ENCODE data around the gene PAK6.

DNA sequence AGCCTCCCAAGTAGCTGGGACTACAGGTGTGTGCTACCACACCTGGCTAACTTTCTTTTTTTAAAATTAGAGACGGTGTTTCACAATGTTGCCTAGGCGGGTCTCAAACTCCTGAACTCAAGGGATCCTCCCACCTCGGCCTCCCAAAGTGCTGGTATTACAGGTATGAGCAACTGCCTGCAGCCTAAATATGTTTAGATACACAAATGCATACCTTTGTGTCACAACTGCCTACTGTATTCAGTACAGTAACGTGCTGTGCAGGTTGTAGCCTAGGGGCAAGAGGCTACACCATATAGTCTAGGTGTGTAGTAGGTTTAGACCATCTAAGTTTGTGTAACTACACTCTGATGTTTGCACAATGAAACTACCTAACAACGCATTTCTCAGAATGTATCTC lies 9.5 kb upstream of the PAK6 start:
- no peak for TF ChIP-seq CTCF (conservative IDR thresholded peaks at IDR 0.05; ENCODE audit: low read depth, low read length)
- no peak for TF ChIP-seq EZH2 (IDR thresholded peaks at IDR 0.05; ENCODE audit: borderline replicate concordance, low read depth, low read length, poor library complexity, severe bottlenecking)
